GM18909 (cell line): ENCODE measurements around the gene PCDHB9.
"Not testable (repeated sequence)": the region's sequence is repeated elsewhere in the genome, so short reads cannot be mapped to it uniquely, and the experiment has no call there.

Experiments used
- ATAC-seq: cut with Tn5 transposase; IDR thresholded peaks from one replicate; pipeline ENCODE4 v1.9.1; 2021; ENCODE audit warnings: mild to moderate bottlenecking; ENCODE audit not compliant: unreplicated experiment, poor library complexity

The PCDHB9 gene

DNA sequence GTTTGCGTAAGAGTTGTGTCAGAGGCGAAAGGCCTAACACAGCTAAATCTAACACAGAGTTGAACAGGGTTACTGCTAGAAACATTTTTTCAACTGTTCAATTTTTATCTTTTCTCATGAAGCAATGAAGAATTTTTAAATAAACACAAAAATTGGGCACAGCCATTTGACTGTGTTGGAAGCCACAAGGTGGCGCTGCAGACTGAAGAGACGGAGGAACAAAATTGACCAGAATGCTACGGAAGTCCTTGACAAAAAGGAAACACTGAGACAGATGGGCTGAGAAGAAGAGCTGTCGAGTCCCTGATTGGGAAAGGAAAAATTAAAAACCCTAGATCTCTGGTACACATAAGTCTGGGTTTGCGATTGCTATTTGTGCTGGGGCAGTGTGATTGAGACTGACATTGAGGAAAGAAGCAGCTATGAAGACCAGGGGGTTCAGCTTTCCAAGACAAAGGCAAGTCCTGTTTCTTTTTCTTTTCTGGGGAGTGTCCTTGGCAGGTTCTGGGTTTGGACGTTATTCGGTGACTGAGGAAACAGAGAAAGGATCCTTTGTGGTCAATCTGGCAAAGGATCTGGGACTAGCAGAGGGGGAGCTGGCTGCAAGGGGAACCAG lies at the start of gene PCDHB9:
PCDHB9 (plus strand) TSS at position 265 of the 616 bp plus-strand sequence; CDS start at position 423, 158 bp downstream.
- ATAC-seq: no peak

DNA sequence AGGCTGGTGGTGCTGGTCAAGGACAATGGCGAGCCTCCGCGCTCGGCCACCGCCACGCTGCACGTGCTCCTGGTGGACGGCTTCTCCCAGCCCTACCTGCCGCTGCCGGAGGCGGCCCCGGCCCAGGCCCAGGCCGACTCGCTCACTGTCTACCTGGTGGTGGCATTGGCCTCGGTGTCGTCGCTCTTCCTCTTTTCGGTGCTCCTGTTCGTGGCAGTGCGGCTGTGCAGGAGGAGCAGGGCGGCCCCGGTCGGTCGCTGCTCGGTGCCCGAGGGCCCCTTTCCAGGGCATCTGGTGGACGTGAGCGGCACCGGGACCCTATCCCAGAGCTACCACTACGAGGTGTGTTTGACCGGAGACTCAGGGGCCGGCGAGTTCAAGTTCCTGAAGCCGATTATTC lies 49.6 kb upstream of the PCDHB9 start:
- not testable (repeated sequence) for ATAC-seq

GRCh38 chr5:141149812-141150211 lies 37.1 kb upstream of the PCDHB9 start, which contains the start of gene PCDHB6:
PCDHB6 (plus strand) TSS chr5:141150057; CDS start chr5:141150258, 201 bp downstream.
- no peak for ATAC-seq

- no peak for ATAC-seq
Measured at GRCh38 chr5:141150224-141150992, 36.6 kb upstream of the PCDHB9 start.

DNA sequence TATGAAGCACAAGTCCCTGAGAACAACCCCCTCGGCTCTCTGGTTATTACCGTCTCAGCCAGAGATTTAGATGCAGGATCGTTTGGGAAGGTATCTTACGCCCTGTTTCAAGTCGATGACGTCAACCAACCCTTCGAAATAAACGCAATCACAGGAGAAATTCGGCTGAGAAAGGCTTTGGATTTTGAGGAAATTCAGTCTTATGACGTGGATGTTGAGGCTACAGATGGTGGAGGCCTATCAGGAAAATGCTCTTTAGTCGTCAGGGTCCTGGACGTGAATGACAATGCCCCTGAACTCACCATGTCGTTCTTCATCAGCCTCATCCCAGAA lies 36.0 kb upstream of the PCDHB9 start:
- ATAC-seq: no peak

DNA sequence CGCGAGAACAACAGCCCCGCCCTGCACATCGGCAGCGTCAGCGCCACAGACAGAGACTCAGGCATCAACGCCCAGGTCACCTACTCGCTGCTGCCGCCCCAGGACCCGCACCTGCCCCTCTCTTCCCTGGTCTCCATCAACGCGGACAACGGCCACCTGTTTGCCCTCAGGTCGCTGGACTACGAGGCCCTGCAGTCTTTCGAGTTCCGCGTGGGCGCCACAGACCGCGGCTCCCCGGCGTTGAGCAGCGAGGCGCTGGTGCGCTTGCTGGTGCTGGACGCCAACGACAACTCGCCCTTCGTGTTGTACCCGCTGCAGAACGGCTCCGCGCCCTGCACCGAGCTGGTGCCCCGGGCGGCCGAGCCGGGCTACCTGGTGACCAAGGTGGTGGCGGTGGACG lies 35.3 kb upstream of the PCDHB9 start:
- not testable (repeated sequence) for ATAC-seq

DNA sequence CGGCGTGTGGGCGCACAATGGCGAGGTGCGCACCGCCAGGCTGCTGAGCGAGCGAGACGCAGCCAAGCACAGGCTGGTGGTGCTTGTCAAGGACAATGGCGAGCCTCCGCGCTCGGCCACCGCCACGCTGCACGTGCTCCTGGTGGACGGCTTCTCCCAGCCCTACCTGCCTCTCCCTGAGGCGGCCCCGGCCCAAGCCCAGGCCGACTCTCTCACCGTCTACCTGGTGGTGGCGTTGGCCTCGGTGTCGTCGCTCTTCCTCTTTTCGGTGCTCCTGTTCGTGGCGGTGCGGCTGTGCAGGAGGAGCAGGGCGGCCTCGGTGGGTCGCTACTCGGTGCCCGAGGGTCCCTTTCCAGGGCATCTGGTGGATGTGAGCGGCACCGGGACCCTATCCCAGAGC lies 34.9 kb upstream of the PCDHB9 start:
- not testable (repeated sequence) for ATAC-seq

- no peak for ATAC-seq
Measured at GRCh38 chr5:141155540-141156374, 31.2 kb upstream of the PCDHB9 start.

DNA sequence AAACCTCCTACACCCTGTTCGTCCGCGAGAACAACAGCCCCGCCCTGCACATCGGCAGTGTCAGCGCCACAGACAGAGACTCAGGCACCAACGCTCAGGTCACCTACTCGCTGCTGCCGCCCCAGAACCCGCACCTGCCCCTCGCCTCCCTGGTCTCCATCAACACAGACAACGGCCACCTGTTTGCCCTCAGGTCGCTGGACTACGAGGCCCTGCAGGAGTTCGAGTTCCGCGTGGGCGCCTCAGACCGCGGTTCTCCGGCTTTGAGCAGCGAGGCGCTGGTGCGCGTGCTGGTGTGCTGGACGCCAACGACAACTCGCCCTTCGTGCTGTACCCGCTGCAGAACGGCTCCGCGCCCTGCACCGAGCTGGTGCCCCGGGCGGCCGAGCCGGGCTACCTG lies 29.6 kb upstream of the PCDHB9 start:
- not testable (repeated sequence) for ATAC-seq

DNA sequence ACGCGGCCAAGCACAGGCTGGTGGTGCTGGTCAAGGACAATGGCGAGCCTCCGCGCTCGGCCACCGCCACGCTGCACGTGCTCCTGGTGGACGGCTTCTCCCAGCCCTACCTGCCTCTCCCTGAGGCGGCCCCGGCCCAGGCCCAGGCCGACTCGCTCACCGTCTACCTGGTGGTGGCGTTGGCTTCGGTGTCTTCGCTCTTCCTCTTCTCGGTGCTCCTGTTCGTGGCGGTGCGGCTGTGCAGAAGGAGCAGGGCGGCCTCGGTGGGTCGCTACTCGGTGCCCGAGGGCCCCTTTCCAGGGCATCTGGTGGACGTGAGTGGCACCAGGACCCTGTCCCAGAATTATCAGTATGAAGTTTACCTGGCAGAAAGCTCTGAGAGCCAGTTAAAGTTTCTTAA lies 29.1 kb upstream of the PCDHB9 start:
- not testable (repeated sequence) for ATAC-seq

DNA sequence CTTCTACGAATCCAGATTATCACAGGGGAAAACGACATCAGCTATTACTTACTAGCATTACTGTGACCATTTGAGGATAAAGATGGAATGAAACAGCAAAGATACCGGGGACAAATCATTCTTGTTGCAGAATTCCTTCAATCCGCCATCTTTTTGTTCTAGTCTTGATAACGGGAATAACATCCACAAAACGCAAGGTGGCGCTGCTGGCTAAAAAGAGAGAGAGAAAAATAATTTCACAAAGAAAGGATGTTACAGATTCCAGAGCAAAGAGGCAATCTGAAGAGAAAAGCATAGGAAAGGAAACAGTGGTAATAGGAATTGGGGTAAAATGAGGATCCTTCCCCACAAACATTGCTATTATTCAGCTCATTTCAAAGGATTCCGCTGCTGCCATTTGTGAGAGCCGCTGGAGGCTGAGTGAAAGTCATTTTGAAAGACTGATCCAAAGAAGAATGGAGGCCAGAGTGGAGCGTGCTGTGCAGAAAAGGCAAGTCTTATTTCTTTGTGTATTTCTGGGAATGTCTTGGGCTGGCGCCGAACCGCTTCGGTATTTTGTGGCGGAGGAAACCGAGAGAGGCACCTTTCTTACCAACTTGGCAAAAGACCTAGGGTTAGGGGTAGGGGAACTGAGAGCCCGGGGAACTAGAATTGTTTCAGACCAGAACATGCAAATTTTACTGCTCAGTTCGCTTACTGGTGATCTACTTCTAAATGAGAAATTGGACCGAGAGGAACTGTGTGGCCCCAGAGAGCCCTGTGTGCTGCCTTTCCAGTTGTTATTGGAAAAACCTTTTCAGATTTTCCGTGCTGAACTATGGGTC lies 14.4 kb upstream of the PCDHB9 start, which contains the start of gene PCDHB7:
PCDHB7 (plus strand) TSS at position 264 of the 824 bp plus-strand sequence; CDS start at position 456, 192 bp downstream.
- no peak for ATAC-seq

DNA sequence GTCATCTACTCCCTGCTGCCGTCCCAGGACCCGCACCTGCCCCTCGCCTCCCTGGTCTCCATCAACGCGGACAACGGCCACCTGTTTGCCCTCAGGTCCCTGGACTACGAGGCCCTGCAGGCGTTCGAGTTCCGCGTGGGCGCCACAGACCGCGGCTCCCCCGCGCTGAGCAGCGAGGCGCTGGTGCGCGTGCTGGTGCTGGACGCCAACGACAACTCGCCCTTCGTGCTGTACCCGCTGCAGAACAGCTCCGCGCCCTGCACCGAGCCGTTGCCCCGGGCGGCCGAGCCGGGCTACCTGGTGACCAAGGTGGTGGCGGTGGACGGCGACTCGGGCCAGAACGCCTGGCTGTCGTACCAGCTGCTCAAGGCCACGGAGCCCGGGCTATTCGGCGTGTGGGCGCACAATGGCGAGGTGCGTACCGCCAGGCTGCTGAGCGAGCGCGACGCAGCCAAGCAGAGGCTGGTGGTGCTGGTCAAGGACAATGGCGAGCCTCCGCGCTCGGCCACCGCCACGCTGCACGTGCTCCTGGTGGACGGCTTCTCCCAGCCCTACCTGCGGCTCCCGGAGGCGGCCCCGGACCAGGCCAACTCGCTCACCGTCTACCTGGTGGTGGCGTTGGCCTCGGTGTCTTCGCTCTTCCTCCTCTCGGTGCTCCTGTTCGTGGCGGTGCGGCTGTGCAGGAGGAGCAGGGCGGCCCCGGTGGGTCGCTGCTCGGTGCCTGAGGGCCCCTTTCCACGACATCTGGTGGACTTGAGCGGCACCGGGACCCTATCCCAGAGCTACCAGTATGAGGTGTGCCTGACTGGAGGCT lies 12.5 kb upstream of the PCDHB9 start:
- not testable (repeated sequence) for ATAC-seq

- no peak for ATAC-seq
Measured at GRCh38 chr5:141175933-141176332, 11.0 kb upstream of the PCDHB9 start.

- ATAC-seq: not testable (repeated sequence)
Measured at GRCh38 chr5:141177577-141178191, 9.3 kb upstream of the PCDHB9 start, which contains the start of gene PCDHB8. PCDHB8 (plus strand) TSS chr5:141177790; CDS start chr5:141178035, 245 bp downstream.

- ATAC-seq: not testable (repeated sequence)
Measured at GRCh38 chr5:141179371-141179770, 7.6 kb upstream of the PCDHB9 start.

DNA sequence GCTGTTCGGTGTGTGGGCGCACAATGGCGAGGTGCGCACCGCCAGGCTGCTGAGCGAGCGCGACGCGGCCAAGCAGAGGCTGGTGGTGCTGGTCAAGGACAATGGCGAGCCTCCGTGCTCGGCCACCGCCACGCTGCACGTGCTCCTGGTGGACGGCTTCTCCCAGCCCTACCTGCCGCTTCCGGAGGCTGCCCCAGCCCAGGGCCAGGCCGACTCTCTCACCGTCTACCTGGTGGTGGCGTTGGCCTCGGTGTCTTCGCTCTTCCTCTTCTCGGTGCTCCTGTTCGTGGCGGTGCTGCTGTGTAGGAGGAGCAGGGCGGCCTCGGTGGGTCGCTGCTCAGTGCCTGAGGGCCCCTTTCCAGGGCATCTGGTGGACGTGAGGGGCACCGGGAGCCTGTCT lies 7.1 kb upstream of the PCDHB9 start:
- not testable (repeated sequence) for ATAC-seq

DNA sequence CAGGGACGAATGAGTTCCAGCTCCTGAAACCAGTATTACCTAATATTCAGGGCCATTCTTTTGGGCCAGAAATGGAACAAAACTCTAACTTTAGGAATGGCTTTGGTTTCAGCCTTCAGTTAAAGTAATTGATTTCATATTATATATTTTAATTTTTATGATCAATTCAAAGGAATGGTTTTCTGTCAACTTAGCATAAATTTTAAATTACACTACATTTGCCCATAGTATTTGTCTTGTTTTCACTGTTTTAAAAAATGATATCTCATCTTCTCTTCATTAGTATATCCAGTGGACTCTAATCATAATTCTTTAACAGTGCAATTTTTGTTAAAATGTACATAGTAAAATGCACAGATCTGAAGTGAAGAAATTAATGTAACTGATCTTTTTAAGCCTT lies 6.6 kb upstream of the PCDHB9 start:
- no peak for ATAC-seq

- no peak for ATAC-seq
Measured at GRCh38 chr5:141182248-141182647, 4.7 kb upstream of the PCDHB9 start, which contains the start of gene PCDHB16. PCDHB16 (plus strand) TSS chr5:141182387; CDS start chr5:141182560, 173 bp downstream.
